H9 (cell line): Measurements from ENCODE around the gene ACTN1. TPM values are rescaled to one million over a fixed set of nuclear protein-coding genes. Genes with fewer than 3 reads are reported as not detected.

Experiments used
- DNase-seq: peaks from one replicate; pipeline ENCODE4 v3.0.0-alpha.2; 2017
- H2AFZ ChIP-seq: one replicate; pipeline ENCODE4 v1.6.1; 2013; ENCODE audit warnings: mild to moderate bottlenecking, low read length, control low read depth, moderate library complexity
- H2AK5ac ChIP-seq: 2 replicates; pipeline ENCODE4 v1.6.1; 2013; ENCODE audit warnings: low read length, control low read depth, mixed read lengths; ENCODE audit not compliant: insufficient read length
- H2BK120ac ChIP-seq: one replicate; pipeline ENCODE4 v1.6.1; 2013; ENCODE audit warnings: low read depth, mild to moderate bottlenecking, low read length, control low read depth, inconsistent platforms; ENCODE audit not compliant: poor library complexity, severe bottlenecking
- H2BK12ac ChIP-seq: 2 replicates; pipeline ENCODE4 v1.6.1; 2013; ENCODE audit warnings: low read length, control low read depth, mixed read lengths, low read depth; ENCODE audit not compliant: insufficient read length
- H2BK15ac ChIP-seq: 2 replicates; pipeline ENCODE4 v1.6.1; 2013; ENCODE audit warnings: low read depth, low read length, control low read depth
- H2BK20ac ChIP-seq: one replicate; pipeline ENCODE4 v1.6.1; 2013; ENCODE audit warnings: low read depth, mild to moderate bottlenecking, low read length, control low read depth, inconsistent platforms; ENCODE audit not compliant: poor library complexity, severe bottlenecking
- H2BK5ac ChIP-seq: 2 replicates; pipeline ENCODE4 v1.6.1; 2013; ENCODE audit warnings: low read length, control low read depth, mixed read lengths; ENCODE audit not compliant: insufficient read length
- H3K14ac ChIP-seq: 2 replicates; pipeline ENCODE4 v1.6.1; 2013; ENCODE audit warnings: low read length, control low read depth; ENCODE audit not compliant: insufficient read depth
- H3K18ac ChIP-seq: 2 replicates; pipeline ENCODE4 v1.6.1; 2013; ENCODE audit warnings: low read depth, mild to moderate bottlenecking, mixed read lengths, low read length, control low read depth; ENCODE audit not compliant: insufficient read length
- H3K23ac ChIP-seq: 2 replicates; pipeline ENCODE4 v1.6.1; 2013; ENCODE audit warnings: low read length, control low read depth, mixed read lengths, low read depth; ENCODE audit not compliant: insufficient read length
- H3K23me2 ChIP-seq: 2 replicates; pipeline ENCODE4 v1.6.1; 2013; ENCODE audit warnings: low read depth, mild to moderate bottlenecking, mixed read lengths, low read length, control low read depth; ENCODE audit not compliant: insufficient read length, poor library complexity, severe bottlenecking
- H3K27ac ChIP-seq: 2 replicates; pipeline ENCODE4 v1.5.1; 2013; ENCODE audit warnings: low read length, control low read depth, mixed read lengths, low read depth; ENCODE audit not compliant: insufficient read length
- H3K27me3 ChIP-seq: 2 replicates; pipeline ENCODE4 v1.6.1; 2013; ENCODE audit warnings: low read length, control low read depth, inconsistent platforms; ENCODE audit not compliant: insufficient read depth
- H3K4ac ChIP-seq: 2 replicates; pipeline ENCODE4 v1.6.1; 2013; ENCODE audit warnings: low read depth, mild to moderate bottlenecking, control low read depth, inconsistent platforms, low read length, moderate library complexity
- H3K4me1 ChIP-seq: 2 replicates; pipeline ENCODE4 v1.6.1; 2013; ENCODE audit warnings: low read length, control low read depth, inconsistent platforms; ENCODE audit not compliant: insufficient read depth
- H3K4me2 ChIP-seq: 2 replicates; pipeline ENCODE4 v1.6.1; 2013; ENCODE audit warnings: low read length, control low read depth, mixed read lengths; ENCODE audit not compliant: insufficient read length, insufficient read depth
- H3K56ac ChIP-seq: 2 replicates; pipeline ENCODE4 v1.6.1; 2013; ENCODE audit warnings: low read depth, mild to moderate bottlenecking, mixed read lengths, low read length, control low read depth; ENCODE audit not compliant: insufficient read length
- H3K79me1 ChIP-seq: 2 replicates; pipeline ENCODE4 v1.6.1; 2013; ENCODE audit warnings: low read depth, mild to moderate bottlenecking, moderate library complexity, low read length, control low read depth, inconsistent platforms; ENCODE audit not compliant: insufficient read depth, poor library complexity, severe bottlenecking
- H3K79me2 ChIP-seq: 2 replicates; pipeline ENCODE4 v1.6.1; 2013; ENCODE audit warnings: low read length, control low read depth, inconsistent platforms; ENCODE audit not compliant: insufficient read depth
- H3K9ac ChIP-seq: 2 replicates; pipeline ENCODE4 v1.6.1; 2013; ENCODE audit warnings: low read length, control low read depth, mixed read lengths; ENCODE audit not compliant: insufficient read length; ENCODE audit errors: extremely low read depth
- H3K9me3 ChIP-seq: one replicate; pipeline ENCODE4 v1.6.1; 2013; ENCODE audit warnings: low read depth, low read length, inconsistent platforms; ENCODE audit not compliant: control insufficient read depth
- H3T11ph ChIP-seq: one replicate; pipeline ENCODE4 v1.6.1; 2013; ENCODE audit warnings: mild to moderate bottlenecking, low read length, control low read depth, inconsistent platforms
- H4K20me1 ChIP-seq: one replicate; pipeline ENCODE4 v1.6.1; 2013; ENCODE audit not compliant: control insufficient read depth, insufficient read length, insufficient read depth
- H4K5ac ChIP-seq: 2 replicates; pipeline ENCODE4 v1.6.1; 2013; ENCODE audit warnings: low read depth, mild to moderate bottlenecking, mixed read lengths, low read length, control low read depth; ENCODE audit not compliant: insufficient read length
- H4K8ac ChIP-seq: replicated peaks from 2 replicates; pipeline ENCODE4 v1.6.1; 2013; ENCODE audit warnings: low read length, control low read depth, mixed read lengths, low read depth; ENCODE audit not compliant: insufficient read length
- H4K91ac ChIP-seq: 2 replicates; pipeline ENCODE4 v1.6.1; 2013; ENCODE audit warnings: low read depth, mild to moderate bottlenecking, moderate library complexity, mixed read lengths, low read length, control low read depth; ENCODE audit not compliant: insufficient read length
- H3K27ac Mint-ChIP-seq, 3 experiments: 2 replicates in 2 of 3; 3 replicates in 1 of 3; pipeline ENCODE4 v1.8.0; 2020 to 2021; ENCODE audit warnings: mixed read lengths in 3 of 3, mild to moderate bottlenecking in 1 of 3, moderate library complexity in 1 of 3
- H3K27me3 Mint-ChIP-seq: 2 replicates; pipeline ENCODE4 v1.8.0; 2021; ENCODE audit warnings: low read depth, mild to moderate bottlenecking, moderate library complexity, mixed read lengths
- H3K36me3 Mint-ChIP-seq, 3 experiments: 2 replicates in 2 of 3; 3 replicates in 1 of 3; pipeline ENCODE4 v1.8.0; 2020 to 2021; ENCODE audit warnings: low read depth in 3 of 3, mixed read lengths in 3 of 3; ENCODE audit not compliant: insufficient read depth in 1 of 3
- H3K4me1 Mint-ChIP-seq, 2 experiments: 2 replicates each; pipeline ENCODE4 v1.8.0; 2020; ENCODE audit warnings: mixed read lengths in 2 of 2
- H3K4me3 Mint-ChIP-seq, 2 experiments: 2 replicates in 1 of 2; 3 replicates in 1 of 2; pipeline ENCODE4 v1.8.0; 2020 to 2021; ENCODE audit warnings: mild to moderate bottlenecking in 2 of 2, mixed read lengths in 2 of 2, moderate library complexity in 1 of 2
- H3K9me3 Mint-ChIP-seq, 2 experiments: 2 replicates in 1 of 2; 3 replicates in 1 of 2; pipeline ENCODE4 v1.8.0; 2020; ENCODE audit warnings: mild to moderate bottlenecking in 2 of 2, mixed read lengths in 2 of 2, moderate library complexity in 1 of 2
- WGBS: extraction: QIAGEN DNeasy Blood & Tissue Kit; methylation state at CpG from one replicate; pipeline ENCODE4 v1.1.7; 2013; ENCODE audit warnings: missing lambda C conversion rate, low lambda C conversion rate, mixed read lengths; ENCODE audit not compliant: insufficient read length; ENCODE audit errors: extremely low coverage; 5-methylcytosine and 5-hydroxymethylcytosine counted together
- total RNA-seq: library from RNA; stranded (reverse); gene quantifications from 2 replicates; pipeline ENCODE4 v1.2.1, GENCODE V29; 2021
- TF ChIP-seq, protein P1 (sequence below): fragments of 200-600 bp; sonication (generic); conservative IDR thresholded peaks from 3 replicates; pipeline ENCODE4 v1.8.0; 2021; ENCODE audit warnings: antibody characterized with exemption, mild to moderate bottlenecking

The ACTN1 gene
- total RNA-seq, 1 experiment from 2014 or later: 219 TPM

DNA sequence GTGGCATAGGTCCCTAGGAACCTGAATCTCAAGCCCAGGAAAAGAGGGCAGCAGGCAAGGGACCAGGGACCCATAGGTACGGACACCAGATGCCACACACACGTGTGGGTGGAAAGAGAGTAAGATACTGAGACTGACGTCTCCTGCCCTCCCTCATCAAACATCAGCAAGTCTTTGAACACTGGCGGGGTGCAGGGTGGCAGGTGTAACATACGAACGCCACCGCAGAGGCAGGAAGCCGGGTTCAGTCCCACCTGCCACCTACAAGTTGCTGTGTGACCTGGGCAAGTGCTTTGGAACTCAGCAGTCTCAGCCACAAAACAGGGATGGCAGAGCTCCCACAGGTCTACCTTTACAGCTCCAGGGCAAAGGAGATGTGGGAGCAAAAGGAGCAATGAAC is 11.1 kb downstream of the ACTN1 start:
- H3K4me3 Mint-ChIP-seq: no peak overlapping the region
- no peak overlapping the region for H2BK5ac ChIP-seq
- no peak overlapping the region for H2BK20ac ChIP-seq
- H4K8ac ChIP-seq: no peak overlapping the region
- no peak overlapping the region for H2BK120ac ChIP-seq
- H3K4me2 ChIP-seq: no peak overlapping the region
- H3K9me3 Mint-ChIP-seq: no peaks in the 10 kb centered on the region
- H4K20me1 ChIP-seq: no peaks in the 10 kb centered on the region
- H3K9me3 ChIP-seq: no peaks in the 10 kb centered on the region
- H3T11ph ChIP-seq: no peak overlapping the region
- no peak overlapping the region for H4K91ac ChIP-seq
- H4K5ac ChIP-seq: no peak overlapping the region
- H3K27me3 Mint-ChIP-seq: no peaks in the 10 kb centered on the region
- H2BK12ac ChIP-seq: no peak overlapping the region
- peaks cover 79% of the 10 kb centered on the region; the same call in 1 of the 2 replicates for H3K79me2 ChIP-seq
- peak overlapping the region in 2 of 3 experiments; percentile 8 to 49; a peak in 1 of 7 replicates for H3K27ac Mint-ChIP-seq
- H3K23ac ChIP-seq: no peak overlapping the region
- peaks cover 22% of the 10 kb centered on the region for H3K4me1 ChIP-seq
- no peak overlapping the region for H3K27ac ChIP-seq
- H3K9ac ChIP-seq: no peak overlapping the region
- no peaks in the 10 kb centered on the region for H3K27me3 ChIP-seq
- H3K23me2 ChIP-seq: no peaks in the 10 kb centered on the region
- TF ChIP-seq, protein P1, sequence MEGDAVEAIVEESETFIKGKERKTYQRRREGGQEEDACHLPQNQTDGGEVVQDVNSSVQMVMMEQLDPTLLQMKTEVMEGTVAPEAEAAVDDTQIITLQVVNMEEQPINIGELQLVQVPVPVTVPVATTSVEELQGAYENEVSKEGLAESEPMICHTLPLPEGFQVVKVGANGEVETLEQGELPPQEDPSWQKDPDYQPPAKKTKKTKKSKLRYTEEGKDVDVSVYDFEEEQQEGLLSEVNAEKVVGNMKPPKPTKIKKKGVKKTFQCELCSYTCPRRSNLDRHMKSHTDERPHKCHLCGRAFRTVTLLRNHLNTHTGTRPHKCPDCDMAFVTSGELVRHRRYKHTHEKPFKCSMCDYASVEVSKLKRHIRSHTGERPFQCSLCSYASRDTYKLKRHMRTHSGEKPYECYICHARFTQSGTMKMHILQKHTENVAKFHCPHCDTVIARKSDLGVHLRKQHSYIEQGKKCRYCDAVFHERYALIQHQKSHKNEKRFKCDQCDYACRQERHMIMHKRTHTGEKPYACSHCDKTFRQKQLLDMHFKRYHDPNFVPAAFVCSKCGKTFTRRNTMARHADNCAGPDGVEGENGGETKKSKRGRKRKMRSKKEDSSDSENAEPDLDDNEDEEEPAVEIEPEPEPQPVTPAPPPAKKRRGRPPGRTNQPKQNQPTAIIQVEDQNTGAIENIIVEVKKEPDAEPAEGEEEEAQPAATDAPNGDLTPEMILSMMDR: no peak
- H3K4me1 Mint-ChIP-seq: peaks cover 77 to 81% of the 10 kb centered on the region in 2 experiments
- peaks cover 11 to 25% (median 24%) of the 10 kb centered on the region in 3 experiments for H3K36me3 Mint-ChIP-seq
- H2BK15ac ChIP-seq: no peak overlapping the region
- H3K79me1 ChIP-seq: peaks cover 14% of the 10 kb centered on the region
- H3K18ac ChIP-seq: no peak overlapping the region
- no peak overlapping the region for H3K14ac ChIP-seq
- no peak overlapping the region for H3K4ac ChIP-seq
- no CpG with 5 or more reads among the region's 8 CpGs for WGBS
- no peak overlapping the region for H2AK5ac ChIP-seq
- H2AFZ ChIP-seq: no peak overlapping the region
- no peak for DNase-seq
- no peak overlapping the region for H3K56ac ChIP-seq
